IPS-15b (cell line): Measurements from ENCODE around the gene CTTNBP2NL.
"Not testable (repeated sequence)": the region's sequence is repeated elsewhere in the genome, so short reads cannot be mapped to it uniquely, and the experiment has no call there.

Source experiments
- H3K27me3 ChIP-seq: one replicate; pipeline ENCODE4 v1.6.1; 2013; ENCODE audit warnings: low read length; ENCODE audit not compliant: control insufficient read depth, insufficient read depth
- H3K36me3 ChIP-seq: one replicate; pipeline ENCODE4 v1.6.1; 2013; ENCODE audit warnings: low read length; ENCODE audit not compliant: control insufficient read depth, insufficient read depth
- H3K4me1 ChIP-seq: one replicate; pipeline ENCODE4 v1.6.1; 2013; ENCODE audit warnings: mild to moderate bottlenecking, low read length; ENCODE audit not compliant: control insufficient read depth, insufficient read depth
- H3K4me3 ChIP-seq: one replicate; pipeline ENCODE4 v1.5.1; 2013; ENCODE audit warnings: low read depth, low read length
- H3K9ac ChIP-seq: one replicate; pipeline ENCODE4 v1.6.1; 2013; ENCODE audit warnings: low read depth, mild to moderate bottlenecking, low read length
- H3K9me3 ChIP-seq: one replicate; pipeline ENCODE4 v1.6.1; 2013; ENCODE audit warnings: mild to moderate bottlenecking, low read length; ENCODE audit not compliant: control insufficient read depth, insufficient read depth

The CTTNBP2NL gene

DNA sequence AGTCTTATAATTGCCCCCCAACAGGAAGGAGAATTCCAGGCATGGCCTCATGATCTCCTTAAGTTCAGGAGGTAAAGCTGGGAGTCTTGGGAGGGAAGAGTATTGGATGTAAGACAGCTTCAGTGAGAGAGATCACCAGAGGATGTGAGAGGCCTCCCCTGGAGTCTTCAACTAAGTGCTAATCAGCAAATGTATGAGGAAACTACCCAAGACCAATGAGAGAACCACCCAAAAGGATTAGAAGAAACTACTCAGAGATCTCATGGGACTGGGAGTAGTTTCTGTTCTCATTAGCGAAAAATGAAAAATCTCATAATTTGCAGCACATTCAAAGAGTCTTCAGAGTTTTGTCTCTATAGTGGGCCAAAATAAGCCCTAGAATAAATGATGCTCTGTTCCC, 76.1 kb downstream of the CTTNBP2NL start:
- peaks cover 9% of the 10 kb centered on the region for H3K27me3 ChIP-seq
- H3K4me3 ChIP-seq, result no peak overlapping the region
- no peak overlapping the region for H3K9ac ChIP-seq
- no peaks in the 10 kb centered on the region for H3K36me3 ChIP-seq
- no peaks in the 10 kb centered on the region for H3K9me3 ChIP-seq
- no peaks in the 10 kb centered on the region for H3K4me1 ChIP-seq

DNA sequence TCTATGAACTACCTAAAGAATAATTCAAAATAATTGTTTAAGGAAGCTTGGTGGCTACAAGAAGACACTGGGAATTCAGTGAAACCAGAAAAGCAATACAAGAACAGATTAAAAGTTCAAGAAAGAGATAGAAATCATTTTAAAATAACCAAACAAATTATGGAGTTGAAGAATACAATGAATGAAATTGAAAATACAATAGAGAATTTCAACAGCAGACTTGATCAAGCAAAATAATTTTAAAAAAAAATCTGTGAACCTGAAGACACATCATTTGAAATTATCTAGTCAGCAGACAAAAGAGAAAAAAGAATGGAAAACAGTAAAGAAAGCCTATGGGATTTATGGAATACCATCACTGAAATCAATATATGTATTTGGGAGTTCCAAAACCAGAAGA, 81.5 kb downstream of the CTTNBP2NL start:
- Histone ChIP-seq H3K4me1 (no peaks in the 10 kb centered on the region), H3K27me3 (no peaks in the 10 kb centered on the region), H3K9ac (no peak overlapping the region), H3K36me3 (no peaks in the 10 kb centered on the region), H3K4me3 (no peak overlapping the region), H3K9me3 (no peaks in the 10 kb centered on the region)

DNA sequence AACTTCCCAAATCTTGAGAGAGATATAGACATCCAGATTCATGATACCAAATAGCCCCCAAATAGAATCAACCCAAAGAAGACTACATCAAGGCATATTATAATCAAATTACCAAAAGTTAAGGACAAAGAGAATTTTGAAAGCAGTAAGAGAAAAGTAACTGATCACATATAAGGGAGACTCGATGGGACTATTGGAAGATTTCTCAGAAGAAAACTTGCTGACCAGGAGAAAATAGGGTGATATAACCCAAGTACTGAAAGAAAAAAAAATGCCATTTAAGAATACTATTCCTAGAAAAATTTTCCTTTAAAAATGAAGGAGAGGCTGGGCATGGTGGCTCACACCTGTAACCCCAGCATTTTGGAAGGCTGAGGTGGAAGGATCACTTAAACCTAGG, 82.3 kb downstream of the CTTNBP2NL start:
- H3K36me3 ChIP-seq, result no peaks in the 10 kb centered on the region
- no peak overlapping the region for H3K9ac ChIP-seq
- H3K9me3 ChIP-seq, result no peaks in the 10 kb centered on the region
- H3K4me3 ChIP-seq, result no peak overlapping the region
- H3K4me1 ChIP-seq, result no peaks in the 10 kb centered on the region
- no peaks in the 10 kb centered on the region for H3K27me3 ChIP-seq

DNA sequence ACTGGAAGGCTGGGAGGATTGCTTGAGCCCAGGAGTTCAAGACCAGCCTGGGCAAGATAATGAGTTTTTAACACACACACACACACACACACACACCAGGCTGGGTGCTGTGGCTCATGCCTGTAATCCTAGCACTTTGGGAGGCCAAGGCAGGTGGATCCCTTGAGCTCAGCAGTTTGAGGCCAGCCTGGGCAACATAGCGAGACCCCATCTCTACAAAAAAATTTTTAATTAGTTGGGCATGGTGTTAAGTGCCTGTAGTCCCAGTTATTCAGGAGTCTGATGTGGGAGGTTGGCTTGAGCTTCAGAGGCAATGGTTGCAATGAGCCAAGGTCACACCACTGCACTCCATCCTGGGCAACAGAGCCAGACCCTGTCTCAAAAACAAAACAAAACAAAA, 90.0 kb downstream of the CTTNBP2NL start:
- not testable (repeated sequence) for H3K27me3 ChIP-seq, H3K4me1 ChIP-seq, H3K9ac ChIP-seq, H3K4me3 ChIP-seq, H3K36me3 ChIP-seq, H3K9me3 ChIP-seq

DNA sequence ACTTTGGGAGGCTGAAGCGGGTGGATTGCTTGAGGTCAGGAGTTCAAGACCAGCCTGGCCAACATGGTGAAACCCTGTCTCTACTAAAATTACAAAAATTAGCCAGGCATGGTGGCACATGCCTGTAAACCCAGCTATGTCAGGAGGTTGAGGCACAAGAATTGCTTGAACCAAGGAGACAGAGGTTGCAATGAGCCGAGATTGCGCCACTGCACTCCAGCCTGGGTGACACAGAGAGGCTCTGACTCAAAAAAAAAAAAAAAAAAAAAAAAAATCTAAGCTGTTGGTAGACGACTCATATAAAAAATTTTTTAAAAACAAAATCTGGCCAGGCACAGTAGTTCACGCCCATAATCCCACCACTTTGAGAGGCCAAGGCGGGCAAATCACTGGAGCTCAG, 91.7 kb downstream of the CTTNBP2NL start:
- not testable (repeated sequence) for H3K36me3 ChIP-seq, H3K9ac ChIP-seq, H3K27me3 ChIP-seq, H3K4me1 ChIP-seq, H3K4me3 ChIP-seq, H3K9me3 ChIP-seq

DNA sequence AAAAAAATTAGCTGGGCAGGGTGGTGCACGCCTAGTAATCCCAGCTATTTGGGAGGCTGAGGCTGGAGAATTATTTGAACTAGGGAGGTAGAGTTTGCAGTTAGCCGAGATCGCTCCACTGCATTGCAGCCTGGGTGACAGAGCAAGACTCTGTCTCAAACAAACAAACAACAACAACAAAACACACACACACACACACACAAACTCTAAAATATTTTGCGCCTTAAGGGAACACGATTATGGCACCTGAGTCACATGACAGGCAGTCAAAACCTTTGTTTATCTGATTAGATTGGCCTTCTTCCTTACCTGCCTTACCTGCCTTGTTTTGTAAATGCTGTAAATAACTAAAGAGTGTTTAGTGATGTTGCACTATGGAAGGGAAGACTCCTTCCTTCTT, 92.1 kb downstream of the CTTNBP2NL start:
- Histone ChIP-seq H3K9me3 (no peaks in the 10 kb centered on the region), H3K4me1 (no peaks in the 10 kb centered on the region), H3K36me3 (no peaks in the 10 kb centered on the region), H3K27me3 (no peaks in the 10 kb centered on the region), H3K9ac (no peak overlapping the region), H3K4me3 (no peak overlapping the region)

DNA sequence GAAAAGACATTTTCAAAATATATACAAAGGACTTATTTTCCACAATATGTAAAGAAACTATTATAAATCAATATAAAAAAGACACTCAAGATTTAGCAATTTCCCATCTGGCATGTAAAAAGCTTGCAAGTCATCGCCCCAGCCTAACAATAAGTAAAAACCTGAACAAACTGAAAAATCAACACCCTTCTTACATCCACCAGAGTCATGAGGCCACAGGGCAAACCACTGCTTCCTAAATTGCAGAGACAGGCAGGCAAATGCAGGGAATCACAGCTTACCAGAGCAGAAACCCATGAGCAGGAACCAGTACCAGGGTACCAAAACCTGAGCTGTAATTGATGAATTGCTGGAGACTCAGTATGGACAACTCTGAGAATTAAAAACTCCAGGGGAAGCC, 96.1 kb downstream of the CTTNBP2NL start:
- no peaks in the 10 kb centered on the region for H3K9me3 ChIP-seq
- H3K36me3 ChIP-seq, result no peaks in the 10 kb centered on the region
- H3K4me3 ChIP-seq, result no peak overlapping the region
- H3K4me1 ChIP-seq, result no peaks in the 10 kb centered on the region
- no peak overlapping the region for H3K9ac ChIP-seq
- H3K27me3 ChIP-seq, result no peaks in the 10 kb centered on the region

DNA sequence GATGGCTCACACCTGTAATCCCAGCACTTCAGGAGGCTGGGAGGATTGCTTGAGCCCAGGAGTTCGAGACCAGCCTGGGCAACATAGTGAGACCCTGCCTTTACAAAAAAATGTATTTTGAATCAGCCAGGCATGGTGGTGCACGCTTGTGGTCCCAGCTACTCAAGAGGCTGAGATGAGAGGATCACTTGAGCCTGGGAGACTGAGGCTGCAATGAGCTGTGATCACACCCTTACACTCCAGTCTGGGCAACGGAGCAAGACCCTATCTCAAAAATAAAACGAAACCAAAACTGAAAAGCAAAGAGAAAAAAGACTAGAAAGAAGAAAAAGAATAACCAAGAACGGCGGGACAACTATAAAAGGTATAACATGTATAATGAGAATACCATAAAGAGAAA, 97.3 kb downstream of the CTTNBP2NL start:
- Histone ChIP-seq H3K36me3 (no peaks in the 10 kb centered on the region), H3K9me3 (no peaks in the 10 kb centered on the region), H3K4me3 (no peak overlapping the region), H3K9ac (no peak overlapping the region), H3K4me1 (no peaks in the 10 kb centered on the region), H3K27me3 (no peaks in the 10 kb centered on the region)

DNA sequence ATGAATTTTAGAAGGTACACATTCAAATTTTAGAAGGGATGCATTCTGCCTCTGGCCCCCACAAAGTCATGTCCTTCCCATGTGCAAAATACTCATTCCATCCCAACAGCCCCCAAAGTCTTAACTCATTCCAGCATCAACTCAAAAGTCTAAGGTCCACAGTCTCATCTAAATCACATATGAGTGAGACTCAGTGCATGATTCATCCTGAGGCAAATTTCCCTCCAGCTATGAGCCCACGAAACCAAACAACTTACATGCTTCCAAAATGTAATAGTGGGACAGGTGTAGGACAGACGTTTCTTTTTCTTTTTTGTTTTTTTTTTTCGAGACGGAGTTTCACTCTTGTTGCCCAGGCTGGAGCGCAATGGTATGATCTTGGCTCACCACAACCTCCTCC, 100.3 kb downstream of the CTTNBP2NL start:
- Histone ChIP-seq H3K9ac (no peak overlapping the region), H3K4me3 (no peak overlapping the region), H3K9me3 (no peaks in the 10 kb centered on the region), H3K36me3 (no peaks in the 10 kb centered on the region), H3K27me3 (peaks cover 23% of the 10 kb centered on the region), H3K4me1 (no peaks in the 10 kb centered on the region)

DNA sequence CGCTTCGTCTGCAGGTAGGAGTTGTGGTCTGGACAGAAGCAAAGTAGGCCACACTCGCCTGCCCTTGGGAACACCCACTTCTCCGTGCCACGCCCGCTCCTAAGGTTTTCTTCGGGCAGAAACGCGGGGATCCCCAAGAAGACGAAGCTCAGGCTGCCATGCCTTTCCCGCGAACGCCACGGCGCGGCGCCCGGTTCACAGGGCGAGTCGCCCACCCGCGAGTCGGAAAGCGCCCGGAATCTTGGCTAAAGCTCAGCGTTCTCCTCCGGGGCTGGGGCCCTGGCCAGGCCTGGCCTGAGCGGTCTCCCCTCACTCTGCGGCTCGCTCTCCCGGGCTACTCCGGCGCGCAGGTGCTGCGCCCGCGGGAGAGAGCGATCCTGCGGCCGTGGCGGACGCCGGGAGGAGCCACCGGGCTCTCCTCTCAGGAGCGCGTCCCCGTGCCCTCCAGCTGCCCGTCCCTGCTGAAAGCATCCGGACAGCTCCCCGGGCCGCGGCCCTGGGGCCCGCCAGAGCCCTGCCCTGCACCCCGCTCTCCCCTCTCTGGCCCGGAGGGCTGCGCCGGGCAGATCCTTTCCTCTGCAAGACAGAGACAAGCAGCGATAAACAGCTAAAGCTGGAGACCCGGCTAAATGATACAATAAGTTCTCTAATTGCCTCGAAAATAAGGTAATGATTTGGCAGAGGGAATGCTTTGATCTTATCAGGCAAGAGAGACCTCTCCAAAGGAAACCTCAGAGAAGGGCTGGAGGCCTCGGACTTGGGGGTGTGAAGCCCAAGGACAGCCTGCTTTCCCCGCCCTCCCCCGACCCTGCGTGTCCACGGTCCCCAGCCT, 106.0 kb downstream of the CTTNBP2NL start:
- no peaks in the 10 kb centered on the region for H3K9me3 ChIP-seq
- peak overlapping the region; percentile 58 for H3K4me3 ChIP-seq
- H3K36me3 ChIP-seq, result no peaks in the 10 kb centered on the region
- H3K27me3 ChIP-seq, result peaks cover 80% of the 10 kb centered on the region
- peaks cover 4% of the 10 kb centered on the region for H3K4me1 ChIP-seq
- no peak overlapping the region for H3K9ac ChIP-seq

DNA sequence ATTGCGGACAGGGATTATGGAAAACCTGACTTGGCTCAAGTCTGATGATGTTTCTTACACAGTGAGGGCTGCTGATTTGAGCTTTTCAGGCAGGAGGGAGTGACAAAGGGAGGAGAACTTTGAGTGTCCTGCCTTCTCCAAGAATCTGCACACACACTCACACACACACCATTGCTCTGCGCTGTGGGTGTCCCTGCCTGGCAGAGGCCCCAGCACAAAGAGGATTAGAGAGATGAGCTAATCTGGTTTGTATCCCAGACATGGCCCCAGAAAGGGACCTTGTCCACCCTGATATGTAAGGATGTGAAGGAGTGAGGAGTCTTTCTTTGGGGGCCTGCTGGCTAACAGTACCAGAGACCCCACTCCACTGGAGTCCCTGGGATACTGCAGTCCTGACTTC, 106.8 kb downstream of the CTTNBP2NL start:
- H3K36me3 ChIP-seq, result no peaks in the 10 kb centered on the region
- H3K27me3 ChIP-seq, result peaks cover 88% of the 10 kb centered on the region
- H3K9me3 ChIP-seq, result no peaks in the 10 kb centered on the region
- H3K9ac ChIP-seq, result no peak overlapping the region
- H3K4me3 ChIP-seq, result peak overlapping the region; percentile 58
- H3K4me1 ChIP-seq, result peaks cover 7% of the 10 kb centered on the region

DNA sequence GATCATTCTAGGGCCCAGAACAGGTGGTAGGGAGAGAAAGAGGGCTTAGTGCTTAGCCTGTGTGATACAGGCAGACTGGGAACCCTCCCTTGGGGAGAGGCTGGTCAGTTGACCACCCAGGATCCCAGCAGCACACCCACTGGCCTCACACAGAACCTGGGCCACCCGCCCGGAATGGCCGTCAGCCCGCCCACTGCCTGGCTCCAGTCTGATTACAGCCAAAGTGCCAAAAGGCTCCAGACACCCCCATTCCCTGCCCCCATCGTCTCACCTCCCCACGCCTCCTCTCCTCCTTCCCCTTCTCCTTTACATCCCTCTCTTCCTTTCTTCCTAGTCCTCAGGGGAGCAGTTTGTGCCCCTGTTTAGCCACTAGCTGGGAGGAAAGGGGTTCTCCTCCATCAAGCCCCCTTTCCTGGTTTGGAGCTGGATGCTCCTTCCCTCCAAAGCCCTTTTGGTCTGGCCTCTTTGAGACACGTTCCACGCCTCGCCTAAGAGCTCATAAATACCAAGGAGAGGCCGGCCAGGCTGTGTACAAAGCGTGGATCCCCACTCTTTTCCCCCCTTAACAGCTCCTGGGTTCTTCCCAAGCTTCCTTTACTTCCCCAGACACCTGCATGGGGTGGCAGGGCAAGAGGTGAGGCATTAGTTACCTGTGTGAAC, 108.1 kb downstream of the CTTNBP2NL start:
- Histone ChIP-seq H3K4me3 (no peak overlapping the region), H3K9me3 (no peaks in the 10 kb centered on the region), H3K27me3 (peaks cover 90% of the 10 kb centered on the region), H3K9ac (no peak overlapping the region), H3K4me1 (peaks cover 7% of the 10 kb centered on the region), H3K36me3 (no peaks in the 10 kb centered on the region)
